GM18517 (cell line): Measurements from ENCODE around the gene SLC16A10.
"Not testable (repeated sequence)": the region's sequence is repeated elsewhere in the genome, so short reads cannot be mapped to it uniquely, and the experiment has no call there.

Experiments used
- ATAC-seq: cut with Tn5 transposase; IDR thresholded peaks from one replicate; pipeline ENCODE4 v1.9.1; 2021; ENCODE audit warnings: mild to moderate bottlenecking, moderate library complexity; ENCODE audit not compliant: unreplicated experiment

The SLC16A10 gene

DNA sequence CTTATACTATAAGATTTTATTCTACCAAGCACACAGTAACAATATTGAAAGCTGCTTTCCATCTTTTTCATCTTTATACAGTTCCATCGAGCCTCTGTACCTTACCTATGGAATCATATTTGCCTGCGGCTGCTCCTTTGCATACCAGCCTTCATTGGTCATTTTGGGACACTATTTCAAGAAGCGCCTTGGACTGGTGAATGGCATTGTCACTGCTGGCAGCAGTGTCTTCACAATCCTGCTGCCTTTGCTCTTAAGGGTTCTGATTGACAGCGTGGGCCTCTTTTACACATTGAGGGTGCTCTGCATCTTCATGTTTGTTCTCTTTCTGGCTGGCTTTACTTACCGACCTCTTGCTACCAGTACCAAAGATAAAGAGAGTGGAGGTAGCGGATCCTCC is 89.8 kb downstream of the SLC16A10 start:
- ATAC-seq = no peak

GRCh38 chr6:111183702-111184517 is 96.6 kb downstream of the SLC16A10 start:
- no peak for ATAC-seq

GRCh38 chr6:111184827-111185532 is 97.7 kb downstream of the SLC16A10 start:
- no peak for ATAC-seq

GRCh38 chr6:111185954-111186353 is 98.7 kb downstream of the SLC16A10 start:
- no peak for ATAC-seq

DNA sequence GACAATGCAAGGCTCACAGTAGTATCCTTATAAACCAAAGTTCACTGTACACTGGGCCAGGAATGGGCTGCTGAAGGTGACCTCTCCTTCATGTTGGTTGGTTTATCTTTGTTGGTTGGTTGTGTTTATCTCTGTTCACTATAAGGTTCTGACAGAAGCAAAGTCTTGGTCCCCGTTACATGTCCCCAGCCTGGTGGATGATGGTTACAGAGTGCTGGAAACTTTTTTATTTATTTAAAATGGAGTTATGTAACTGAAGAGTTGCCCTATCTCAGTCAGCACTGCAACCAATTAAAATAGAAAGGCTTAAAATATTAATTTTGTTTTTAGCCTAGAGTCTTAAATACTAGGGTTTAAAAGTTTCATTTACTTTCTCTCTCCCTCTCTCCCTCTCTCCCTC is 100.6 kb downstream of the SLC16A10 start:
- no peak for ATAC-seq

- not testable (repeated sequence) for ATAC-seq
These were observed 102.4 kb downstream of the SLC16A10 start for GRCh38 chr6:111189666-111190210.

DNA sequence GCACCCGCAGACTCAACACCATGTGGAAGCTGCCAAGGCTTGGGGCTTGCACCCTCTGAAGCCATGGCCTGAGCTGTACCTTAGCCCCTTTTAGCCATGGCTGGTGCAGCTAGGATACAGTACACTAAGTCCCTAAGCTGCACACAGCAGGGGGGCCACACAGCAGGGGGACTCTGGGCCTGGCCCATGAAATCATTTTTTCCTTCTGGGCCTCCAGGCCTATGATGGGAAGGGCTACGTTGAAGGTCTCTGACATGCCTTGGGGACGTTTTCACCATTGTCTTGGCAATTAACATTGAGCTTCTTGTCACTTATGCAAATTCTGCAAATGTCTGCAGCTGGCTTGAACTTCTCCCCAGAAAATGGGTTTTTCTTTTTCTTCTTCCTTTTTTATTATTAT is 103.3 kb downstream of the SLC16A10 start:
- ATAC-seq = no peak

GRCh38 chr6:111191136-111191535 is 103.8 kb downstream of the SLC16A10 start:
- not testable (repeated sequence) for ATAC-seq

DNA sequence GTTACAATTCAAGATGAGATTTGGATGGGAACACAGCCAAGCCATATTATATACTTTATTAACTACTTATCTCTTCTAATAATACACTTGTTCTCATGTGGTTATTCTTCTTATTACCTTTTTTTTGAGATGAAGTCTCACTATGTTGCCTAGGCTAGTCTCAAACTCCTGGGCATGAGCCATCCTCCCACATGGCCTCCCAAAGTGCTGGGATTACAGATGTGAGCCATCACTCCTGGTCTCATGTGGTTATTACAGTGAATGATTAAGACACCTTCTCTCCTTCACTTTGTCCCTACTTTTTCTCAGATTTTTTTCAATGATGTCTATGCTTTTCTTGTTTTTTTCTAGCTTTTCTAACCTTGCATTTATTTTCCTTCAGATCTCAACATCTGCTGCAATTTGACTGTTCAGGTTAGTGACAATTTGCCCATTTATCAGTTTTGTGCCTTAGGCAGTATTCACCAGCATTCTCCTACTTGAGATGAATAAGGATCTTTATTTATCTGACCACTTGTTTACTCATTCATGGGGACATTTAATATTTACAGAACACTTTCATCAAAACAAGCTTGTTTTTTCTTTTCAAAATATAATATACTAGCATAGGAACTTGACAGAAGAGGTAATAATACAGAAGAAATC is 105.7 kb downstream of the SLC16A10 start:
- no peak for ATAC-seq

GRCh38 chr6:111195656-111196055 is 108.4 kb downstream of the SLC16A10 start:
- no peak for ATAC-seq

DNA sequence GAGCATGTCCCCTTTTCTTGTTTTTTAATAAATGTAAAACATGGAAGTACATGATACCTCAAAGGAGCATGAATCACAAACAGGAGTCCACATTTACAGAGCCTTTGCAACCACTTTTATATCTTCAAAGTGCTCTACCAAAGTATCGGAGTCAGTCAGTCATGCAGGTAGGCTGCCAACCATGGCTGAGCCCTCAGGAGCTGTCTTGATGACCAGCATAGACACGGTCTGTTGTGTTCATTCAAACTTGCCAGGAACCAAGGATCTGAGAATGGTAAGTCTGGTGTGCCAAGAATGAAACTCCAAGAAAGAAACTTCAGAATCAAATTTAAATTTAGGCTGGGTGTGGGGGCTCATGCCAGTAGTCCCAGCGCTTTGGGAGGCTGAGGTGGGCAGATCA is 111.5 kb downstream of the SLC16A10 start:
- no peak for ATAC-seq

GRCh38 chr6:111199935-111200334 is 112.6 kb downstream of the SLC16A10 start:
- no peak for ATAC-seq

DNA sequence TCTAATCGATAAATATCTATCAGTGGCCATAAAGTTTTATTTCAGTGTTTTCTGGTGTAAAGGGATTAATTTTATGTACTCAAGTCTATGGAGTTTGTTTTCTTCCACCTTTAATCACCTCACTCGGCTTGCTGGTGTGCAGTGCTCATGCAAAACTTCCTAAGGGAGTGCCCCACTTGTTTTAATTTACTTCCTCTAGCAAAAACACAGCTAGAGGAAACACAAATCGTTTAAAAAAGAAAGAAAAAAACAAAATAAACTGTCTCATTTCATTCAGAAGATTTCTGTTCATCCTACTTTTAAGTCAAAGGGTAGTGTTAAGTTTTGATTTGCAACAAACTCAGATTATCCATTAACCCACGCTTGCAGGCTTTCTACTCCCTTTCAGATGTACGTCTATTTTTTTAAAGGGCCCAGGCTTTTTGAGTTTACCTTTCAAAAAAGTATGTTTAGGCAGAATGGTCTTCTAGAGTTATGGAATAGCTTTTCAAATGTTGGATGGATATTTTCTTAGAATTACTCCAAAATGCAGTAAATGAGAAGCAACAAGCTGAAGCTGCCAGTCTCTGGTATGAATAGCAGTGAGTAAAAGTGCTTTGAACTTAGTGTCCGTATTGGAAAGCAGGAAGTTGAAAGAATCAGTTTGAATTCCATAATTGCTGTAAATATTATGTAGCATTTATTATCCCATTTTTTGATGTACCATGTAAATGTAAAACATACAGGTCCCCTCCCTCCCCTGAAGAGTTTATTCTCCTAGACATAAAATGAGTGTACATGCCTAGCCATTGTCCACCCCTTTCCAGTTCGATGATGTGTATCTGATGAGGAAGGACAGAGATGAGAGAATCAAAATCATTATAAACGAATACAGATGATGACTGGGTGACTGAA is 113.3 kb downstream of the SLC16A10 start:
- no peak for ATAC-seq

GRCh38 chr6:111201244-111201554 is 113.9 kb downstream of the SLC16A10 start:
- no peak for ATAC-seq

- no peak for ATAC-seq
These were observed 114.5 kb downstream of the SLC16A10 start for GRCh38 chr6:111201764-111202163.

- ATAC-seq = not testable (repeated sequence)
These were observed 116.2 kb downstream of the SLC16A10 start for GRCh38 chr6:111203539-111203938.

GRCh38 chr6:111204305-111204704 is 117.0 kb downstream of the SLC16A10 start:
- ATAC-seq = no peak

- no peak for ATAC-seq
These were observed 117.6 kb downstream of the SLC16A10 start for GRCh38 chr6:111204881-111205280.

GRCh38 chr6:111205502-111205901 is 118.2 kb downstream of the SLC16A10 start:
- no peak for ATAC-seq

- ATAC-seq = no peak
These were observed 120.0 kb downstream of the SLC16A10 start for GRCh38 chr6:111207141-111207858.
